Neural crest cell (in vitro differentiated cells): Measurements from ENCODE around the gene TMF1. TPM values are rescaled to one million over a fixed set of nuclear protein-coding genes. Genes with fewer than 3 reads are reported as not detected.
A peak's percentile ranks its signal among the peaks of the same experiment; 100 is the strongest.

Source experiments
- DNase-seq: peaks from one replicate; pipeline ENCODE4 v3.0.0; 2021; ENCODE audit warnings: low read depth, mixed read lengths, low spot score
- H3K27ac Mint-ChIP-seq: one replicate; pipeline ENCODE4 v1.8.0; 2021; ENCODE audit warnings: mild to moderate bottlenecking, mixed read lengths; ENCODE audit not compliant: unreplicated experiment
- H3K27me3 Mint-ChIP-seq: 2 replicates; pipeline ENCODE4 v1.8.0; 2021; ENCODE audit warnings: low read depth, mild to moderate bottlenecking, mixed read lengths
- H3K36me3 Mint-ChIP-seq: 2 replicates; pipeline ENCODE4 v1.8.0; 2021; ENCODE audit warnings: low read depth, mild to moderate bottlenecking, mixed read lengths
- H3K4me1 Mint-ChIP-seq: 2 replicates; pipeline ENCODE4 v1.8.0; 2021; ENCODE audit warnings: mixed read lengths
- H3K4me3 Mint-ChIP-seq: one replicate; pipeline ENCODE4 v1.8.0; 2021; ENCODE audit warnings: mild to moderate bottlenecking, mixed read lengths
- H3K9me3 Mint-ChIP-seq: 2 replicates; pipeline ENCODE4 v1.8.0; 2021; ENCODE audit warnings: mixed read lengths
- total RNA-seq: library from RNA; stranded (reverse); gene quantifications from 2 replicates; pipeline ENCODE4 v1.2.1, GENCODE V29; 2021
- TF ChIP-seq, protein P1 (sequence below): fragments of 200-600 bp; sonication (generic); conservative IDR thresholded peaks from 2 replicates; pipeline ENCODE4 v1.5.0; 2021; ENCODE audit warnings: antibody characterized with exemption, mild to moderate bottlenecking

The TMF1 gene
- total RNA-seq, 1 donor from 2014 or later = 18.5 TPM

DNA sequence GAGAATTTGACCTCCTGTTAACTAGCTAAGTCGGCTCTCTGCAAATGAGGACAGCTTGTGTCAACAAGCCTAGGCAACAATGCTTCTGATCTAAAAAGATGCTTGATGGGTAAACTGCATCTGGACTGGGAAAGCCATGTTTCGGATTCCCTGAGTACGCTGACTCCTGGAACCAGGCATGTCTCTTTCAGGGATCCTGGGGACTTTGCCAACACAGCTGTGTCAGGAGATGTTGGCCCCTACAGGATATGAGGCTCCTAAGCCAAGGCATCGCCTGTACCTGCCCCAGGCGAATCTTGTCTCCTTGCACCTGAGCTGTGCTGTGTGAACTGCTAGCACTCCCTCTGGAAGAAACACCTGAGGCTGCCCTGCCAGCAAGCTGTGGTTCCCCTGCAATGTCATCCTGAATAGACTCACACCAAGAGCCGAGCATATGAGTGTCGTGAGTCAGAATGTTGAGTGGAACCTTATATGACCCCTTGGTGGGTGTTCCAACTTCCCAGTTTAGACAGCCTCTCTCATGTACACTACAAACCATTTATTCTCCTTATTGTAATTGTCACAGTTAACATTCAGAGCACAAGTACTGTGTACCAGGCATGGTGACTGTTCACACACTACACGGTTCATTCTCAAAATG, 55.7 kb downstream of the TMF1 start:
- TF ChIP-seq, protein P1, sequence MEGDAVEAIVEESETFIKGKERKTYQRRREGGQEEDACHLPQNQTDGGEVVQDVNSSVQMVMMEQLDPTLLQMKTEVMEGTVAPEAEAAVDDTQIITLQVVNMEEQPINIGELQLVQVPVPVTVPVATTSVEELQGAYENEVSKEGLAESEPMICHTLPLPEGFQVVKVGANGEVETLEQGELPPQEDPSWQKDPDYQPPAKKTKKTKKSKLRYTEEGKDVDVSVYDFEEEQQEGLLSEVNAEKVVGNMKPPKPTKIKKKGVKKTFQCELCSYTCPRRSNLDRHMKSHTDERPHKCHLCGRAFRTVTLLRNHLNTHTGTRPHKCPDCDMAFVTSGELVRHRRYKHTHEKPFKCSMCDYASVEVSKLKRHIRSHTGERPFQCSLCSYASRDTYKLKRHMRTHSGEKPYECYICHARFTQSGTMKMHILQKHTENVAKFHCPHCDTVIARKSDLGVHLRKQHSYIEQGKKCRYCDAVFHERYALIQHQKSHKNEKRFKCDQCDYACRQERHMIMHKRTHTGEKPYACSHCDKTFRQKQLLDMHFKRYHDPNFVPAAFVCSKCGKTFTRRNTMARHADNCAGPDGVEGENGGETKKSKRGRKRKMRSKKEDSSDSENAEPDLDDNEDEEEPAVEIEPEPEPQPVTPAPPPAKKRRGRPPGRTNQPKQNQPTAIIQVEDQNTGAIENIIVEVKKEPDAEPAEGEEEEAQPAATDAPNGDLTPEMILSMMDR = no peak
- no peak for DNase-seq
- no peaks in the 10 kb centered on the region for H3K4me1 Mint-ChIP-seq
- H3K36me3 Mint-ChIP-seq = peaks cover 31% of the 10 kb centered on the region
- H3K4me3 Mint-ChIP-seq = no peak overlapping the region
- no peaks in the 10 kb centered on the region for H3K27me3 Mint-ChIP-seq
- H3K9me3 Mint-ChIP-seq = peaks cover 9% of the 10 kb centered on the region
- peak overlapping the region; percentile 67 for H3K27ac Mint-ChIP-seq

DNA sequence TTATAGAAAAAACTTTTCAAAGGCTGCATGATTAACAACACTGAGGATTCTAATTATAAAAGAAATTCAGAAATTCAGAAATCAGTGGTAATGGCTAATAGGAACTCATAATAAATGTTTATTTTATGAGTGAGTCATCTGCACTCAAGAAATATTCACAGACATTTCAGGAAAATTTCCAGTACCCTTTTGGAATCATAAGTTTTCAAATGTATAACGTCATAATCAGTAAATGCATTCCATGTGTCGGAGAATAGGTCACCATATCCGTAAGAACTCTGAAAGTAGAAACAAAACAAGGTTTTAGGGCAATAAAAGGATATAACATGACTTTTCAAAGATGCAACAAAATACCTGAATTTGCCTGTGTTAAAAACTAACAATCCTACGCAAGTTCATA, 63.4 kb downstream of the TMF1 start:
- peaks cover 9% of the 10 kb centered on the region for H3K9me3 Mint-ChIP-seq
- no peaks in the 10 kb centered on the region for H3K27me3 Mint-ChIP-seq
- DNase-seq = no peak
- peaks cover 43% of the 10 kb centered on the region for H3K36me3 Mint-ChIP-seq
- TF ChIP-seq, protein P1 = no peak
- H3K27ac Mint-ChIP-seq = no peak overlapping the region
- H3K4me3 Mint-ChIP-seq = no peak overlapping the region
- no peaks in the 10 kb centered on the region for H3K4me1 Mint-ChIP-seq

DNA sequence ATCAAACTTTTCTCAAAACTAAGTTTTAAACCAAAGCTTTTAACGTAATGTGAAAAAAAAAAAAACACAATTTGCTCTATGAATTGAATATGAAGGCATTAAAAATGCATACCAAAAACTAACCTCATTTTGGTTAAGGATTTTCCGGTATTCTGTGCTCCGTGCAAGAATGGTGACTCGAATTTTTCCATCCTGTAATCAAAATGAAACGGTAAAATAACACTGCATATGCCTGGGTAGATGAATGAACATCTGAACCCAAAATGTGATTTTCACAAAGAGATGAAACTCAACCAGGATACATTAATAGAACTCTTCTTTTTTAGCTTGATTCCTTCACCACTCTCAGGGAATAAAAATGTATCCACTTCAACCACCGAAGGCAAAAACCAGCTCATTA, 64.8 kb downstream of the TMF1 start:
- peaks cover 30% of the 10 kb centered on the region for H3K36me3 Mint-ChIP-seq
- no peak overlapping the region for H3K4me3 Mint-ChIP-seq
- no peak overlapping the region for H3K27ac Mint-ChIP-seq

DNA sequence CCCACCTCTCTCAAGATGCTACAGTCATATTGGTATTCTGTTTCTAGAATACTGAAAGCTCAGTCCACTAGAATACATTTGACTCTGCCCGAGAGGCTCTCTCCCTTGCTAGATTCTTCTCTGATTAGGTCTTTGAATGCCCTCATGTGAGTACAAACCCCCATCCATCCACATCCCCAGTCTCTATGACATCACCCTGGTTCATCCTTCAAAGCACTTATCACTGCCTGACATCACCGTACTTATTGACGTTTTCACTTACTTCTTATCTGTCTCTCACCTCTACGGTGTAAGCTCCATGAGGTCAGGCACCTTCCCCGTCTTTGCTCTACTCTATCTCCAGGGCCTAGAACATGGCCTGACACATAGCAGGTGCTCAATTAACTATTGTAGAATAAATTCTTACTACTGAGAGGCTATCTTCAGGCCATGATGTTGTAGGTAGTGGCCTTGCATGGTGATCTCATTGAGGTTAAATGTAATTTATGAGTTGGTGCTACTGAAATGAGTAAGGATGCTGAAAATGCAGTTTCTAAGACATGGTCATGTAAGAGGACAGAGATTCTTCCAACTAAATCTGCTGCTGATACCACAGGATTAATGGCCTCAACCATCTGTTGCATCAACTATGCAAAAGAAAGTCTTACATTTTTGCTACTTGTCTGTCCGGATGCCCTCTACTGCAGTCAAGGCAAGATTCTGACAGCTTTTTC, 65.5 kb downstream of the TMF1 start:
- no peak for DNase-seq
- TF ChIP-seq, protein P1 = no peak
- H3K4me3 Mint-ChIP-seq = no peak overlapping the region
- H3K27me3 Mint-ChIP-seq = no peaks in the 10 kb centered on the region
- no peaks in the 10 kb centered on the region for H3K4me1 Mint-ChIP-seq
- H3K9me3 Mint-ChIP-seq = peaks cover 2% of the 10 kb centered on the region
- peaks cover 23% of the 10 kb centered on the region for H3K36me3 Mint-ChIP-seq
- H3K27ac Mint-ChIP-seq = no peak overlapping the region

More for the DNA sequence above, 64.8 kb downstream of the TMF1 start:
- H3K27me3 Mint-ChIP-seq = no peaks in the 10 kb centered on the region
- no peaks in the 10 kb centered on the region for H3K4me1 Mint-ChIP-seq
- TF ChIP-seq, protein P1 = no peak
- no peak for DNase-seq
- peaks cover 6% of the 10 kb centered on the region for H3K9me3 Mint-ChIP-seq

DNA sequence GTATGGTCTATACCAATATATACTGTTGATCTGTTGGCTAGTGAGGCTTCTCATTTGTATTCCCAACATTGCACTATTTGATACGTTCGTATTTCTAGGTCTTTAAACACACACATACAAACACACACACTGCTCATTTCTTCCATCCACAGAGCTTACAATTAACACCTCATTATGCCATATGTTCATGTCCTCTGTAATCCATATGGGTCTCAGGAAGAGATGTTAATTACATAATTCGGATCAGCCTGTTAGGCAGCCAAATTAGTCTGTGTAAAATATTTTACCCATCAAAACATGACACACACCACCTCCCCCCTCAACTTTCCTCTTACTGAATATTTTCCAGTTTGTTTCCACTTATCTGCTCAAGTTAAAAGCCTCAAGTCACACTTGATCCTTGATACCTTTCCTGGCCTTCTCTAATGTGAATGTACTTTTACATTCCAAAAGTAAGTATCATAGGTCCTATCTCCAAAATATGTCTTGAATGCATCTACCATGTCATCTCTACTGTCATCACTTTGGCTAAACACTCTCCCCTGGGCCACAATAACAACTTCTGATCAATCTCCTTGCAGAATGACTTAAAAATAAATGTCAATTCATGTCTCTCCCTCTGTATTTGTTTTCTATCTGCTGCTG, 66.9 kb downstream of the TMF1 start:
- H3K4me1 Mint-ChIP-seq = no peaks in the 10 kb centered on the region
- H3K36me3 Mint-ChIP-seq = peaks cover 19% of the 10 kb centered on the region
- H3K9me3 Mint-ChIP-seq = no peaks in the 10 kb centered on the region
- no peaks in the 10 kb centered on the region for H3K27me3 Mint-ChIP-seq
- H3K4me3 Mint-ChIP-seq = no peak overlapping the region
- H3K27ac Mint-ChIP-seq = no peak overlapping the region
- DNase-seq = no peak
- TF ChIP-seq, protein P1 = no peak
